ENCODE data around the gene STAG2. TPM values are rescaled to one million over a fixed set of nuclear protein-coding genes. Genes with fewer than 3 reads are reported as not detected.

The STAG2 gene
- total RNA-seq, 2 donors from 2014 or later: 40.9 to 52.6 TPM

GRCh38 chrX:123989235-123989634 lies 27.7 kb downstream of the STAG2 start:
- H3K4me3 ChIP-seq: no peak overlapping the region
- ATAC-seq (ENCODE audit: insufficient number of reproducible peaks, low FRiP score, low read depth): no peak
- no peaks in the 10 kb centered on the region for H3K36me3 ChIP-seq

GRCh38 chrX:123990169-123990568 lies 28.7 kb downstream of the STAG2 start:
- no peaks in the 10 kb centered on the region for H3K27me3 ChIP-seq (replicated peaks; ENCODE audit: insufficient read depth)
- no peaks in the 10 kb centered on the region for H3K36me3 ChIP-seq
- H3K9me3 ChIP-seq: no peaks in the 10 kb centered on the region
- DNase-seq (ENCODE audit: low spot score) (no peak), ATAC-seq (ENCODE audit: insufficient number of reproducible peaks, low FRiP score, low read depth) (no peak)
- TF ChIP-seq, protein P1, sequence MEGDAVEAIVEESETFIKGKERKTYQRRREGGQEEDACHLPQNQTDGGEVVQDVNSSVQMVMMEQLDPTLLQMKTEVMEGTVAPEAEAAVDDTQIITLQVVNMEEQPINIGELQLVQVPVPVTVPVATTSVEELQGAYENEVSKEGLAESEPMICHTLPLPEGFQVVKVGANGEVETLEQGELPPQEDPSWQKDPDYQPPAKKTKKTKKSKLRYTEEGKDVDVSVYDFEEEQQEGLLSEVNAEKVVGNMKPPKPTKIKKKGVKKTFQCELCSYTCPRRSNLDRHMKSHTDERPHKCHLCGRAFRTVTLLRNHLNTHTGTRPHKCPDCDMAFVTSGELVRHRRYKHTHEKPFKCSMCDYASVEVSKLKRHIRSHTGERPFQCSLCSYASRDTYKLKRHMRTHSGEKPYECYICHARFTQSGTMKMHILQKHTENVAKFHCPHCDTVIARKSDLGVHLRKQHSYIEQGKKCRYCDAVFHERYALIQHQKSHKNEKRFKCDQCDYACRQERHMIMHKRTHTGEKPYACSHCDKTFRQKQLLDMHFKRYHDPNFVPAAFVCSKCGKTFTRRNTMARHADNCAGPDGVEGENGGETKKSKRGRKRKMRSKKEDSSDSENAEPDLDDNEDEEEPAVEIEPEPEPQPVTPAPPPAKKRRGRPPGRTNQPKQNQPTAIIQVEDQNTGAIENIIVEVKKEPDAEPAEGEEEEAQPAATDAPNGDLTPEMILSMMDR (IDR thresholded peaks at IDR 0.05): no peak
- H3K27ac ChIP-seq: no peak overlapping the region
- peaks cover 0 to 34% of the 10 kb centered on the region in 2 donors for H3K4me1 ChIP-seq (ENCODE audit: control insufficient read depth in 1 of 2, low read depth in 2 of 2)
- no peak overlapping the region for H3K4me3 ChIP-seq

More at GRCh38 chrX:123989235-123989634, 27.7 kb downstream of the STAG2 start:
- no peaks in the 10 kb centered on the region for H3K9me3 ChIP-seq
- H3K27me3 ChIP-seq (replicated peaks; ENCODE audit: insufficient read depth): no peaks in the 10 kb centered on the region
- TF ChIP-seq, protein P1 (IDR thresholded peaks at IDR 0.05): no peak
- H3K4me1 ChIP-seq (ENCODE audit: control insufficient read depth in 1 of 2, low read depth in 2 of 2): peaks cover 0 to 28% of the 10 kb centered on the region in 2 donors
- no peak overlapping the region for H3K27ac ChIP-seq
- DNase-seq (ENCODE audit: low spot score): no peak

- TF ChIP-seq, protein P1 (IDR thresholded peaks at IDR 0.05): no peak
- no peak overlapping the region for H3K27ac ChIP-seq
- H3K9me3 ChIP-seq: no peaks in the 10 kb centered on the region
- ATAC-seq (ENCODE audit: insufficient number of reproducible peaks, low FRiP score, low read depth) (no peak), DNase-seq (ENCODE audit: low spot score) (no peak)
- no peaks in the 10 kb centered on the region for H3K27me3 ChIP-seq (replicated peaks; ENCODE audit: insufficient read depth)
- peaks cover 0 to 34% of the 10 kb centered on the region in 2 donors for H3K4me1 ChIP-seq (ENCODE audit: control insufficient read depth in 1 of 2, low read depth in 2 of 2)
- H3K4me3 ChIP-seq: no peak overlapping the region
- H3K36me3 ChIP-seq: no peaks in the 10 kb centered on the region
Measured at GRCh38 chrX:123990602-123991001, 29.1 kb downstream of the STAG2 start.

- DNase-seq (ENCODE audit: low spot score): no peak
- no peak for ATAC-seq (ENCODE audit: insufficient number of reproducible peaks, low FRiP score, low read depth)
- no peaks in the 10 kb centered on the region for H3K36me3 ChIP-seq
- TF ChIP-seq, protein P1 (IDR thresholded peaks at IDR 0.05): no peak
- H3K4me1 ChIP-seq (ENCODE audit: control insufficient read depth in 1 of 2, low read depth in 2 of 2): peaks cover 0 to 34% of the 10 kb centered on the region in 2 donors
- H3K27ac ChIP-seq: no peak overlapping the region
- no peak overlapping the region for H3K4me3 ChIP-seq
- no peaks in the 10 kb centered on the region for H3K27me3 ChIP-seq (replicated peaks; ENCODE audit: insufficient read depth)
- H3K9me3 ChIP-seq: no peaks in the 10 kb centered on the region
Measured at GRCh38 chrX:123993326-123993725, 31.8 kb downstream of the STAG2 start.

DNA sequence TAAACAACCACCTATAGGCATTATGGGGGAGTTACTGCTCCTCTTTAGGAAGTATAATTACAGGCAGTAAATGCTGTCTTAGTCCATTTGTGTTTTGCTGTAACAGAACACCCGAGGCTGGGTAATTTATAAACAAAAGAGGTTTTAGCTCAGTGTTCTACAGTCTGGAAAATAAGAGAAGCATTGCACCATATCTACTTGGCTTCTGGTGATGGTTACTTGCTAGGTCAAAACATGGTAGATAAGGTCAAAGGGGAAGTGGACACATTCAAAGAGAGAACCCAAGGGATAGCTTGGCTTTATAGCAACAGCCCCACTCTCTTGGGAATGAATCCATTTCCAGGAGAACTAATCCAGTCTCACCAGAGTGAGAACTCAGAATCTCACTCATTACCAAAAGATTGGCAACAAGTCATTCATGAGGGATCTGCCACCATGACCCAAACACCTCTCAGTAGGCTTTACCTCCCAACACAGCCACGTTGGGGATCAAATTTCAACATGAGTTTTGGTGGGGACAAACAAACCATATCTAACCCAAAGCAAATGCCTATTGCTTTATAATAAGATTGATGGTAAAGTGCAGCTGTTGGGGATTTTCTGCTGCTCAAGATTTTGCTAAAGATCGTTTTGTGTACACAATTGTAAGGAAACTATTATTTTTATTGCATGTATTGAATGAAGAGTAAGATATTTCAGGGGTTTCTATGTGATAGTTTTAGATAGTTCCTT lies 32.6 kb downstream of the STAG2 start:
- peaks cover 0 to 29% of the 10 kb centered on the region in 2 donors for H3K4me1 ChIP-seq (ENCODE audit: control insufficient read depth in 1 of 2, low read depth in 2 of 2)
- H3K36me3 ChIP-seq: no peaks in the 10 kb centered on the region
- TF ChIP-seq, protein P1 (IDR thresholded peaks at IDR 0.05): no peak
- no peak for ATAC-seq (ENCODE audit: insufficient number of reproducible peaks, low FRiP score, low read depth)
- DNase-seq (ENCODE audit: low spot score): no peak
- H3K27ac ChIP-seq: no peak overlapping the region
- no peaks in the 10 kb centered on the region for H3K9me3 ChIP-seq
- H3K27me3 ChIP-seq (replicated peaks; ENCODE audit: insufficient read depth): no peaks in the 10 kb centered on the region
- H3K4me3 ChIP-seq: no peak overlapping the region
